DND-41 (cell line): ENCODE results near the gene PRKRIP1.
A peak's percentile ranks its signal among the peaks of the same experiment; 100 is the strongest.

ENCODE experiments used
- ATAC-seq: fragments of 200-7000 bp; cut with Tn5 transposase; 3 replicates; pipeline ENCODE4 v1.9.1; 2021; ENCODE audit warnings: low read depth; ENCODE audit not compliant: insufficient read depth
- DNase-seq: peaks from one replicate; pipeline ENCODE4 v3.0.0-alpha.2; 2020
- H2AFZ ChIP-seq: 2 replicates; pipeline ENCODE4 v1.6.0; 2012; ENCODE audit warnings: low read depth, low read length
- H3K27ac ChIP-seq: 2 replicates; pipeline ENCODE4 v1.5.1; 2012; ENCODE audit warnings: low read length, inconsistent platforms
- H3K27me3 ChIP-seq: fragments of 200-600 bp; sonication (generic); 2 replicates; pipeline ENCODE4 v1.6.0; 2012; ENCODE audit warnings: low read length, mild to moderate bottlenecking, inconsistent platforms; ENCODE audit not compliant: insufficient read depth, poor library complexity
- H3K36me3 ChIP-seq: 2 replicates; pipeline ENCODE4 v1.5.1; 2012; ENCODE audit warnings: low read length, inconsistent platforms; ENCODE audit not compliant: insufficient read depth
- H3K4me1 ChIP-seq: 2 replicates; pipeline ENCODE4 v1.5.1; 2012; ENCODE audit warnings: mild to moderate bottlenecking, low read length; ENCODE audit not compliant: insufficient read depth
- H3K4me2 ChIP-seq: 2 replicates; pipeline ENCODE4 v1.6.0; 2012; ENCODE audit warnings: mild to moderate bottlenecking, moderate library complexity, low read length, inconsistent platforms; ENCODE audit not compliant: insufficient read depth
- H3K4me3 ChIP-seq, 2 experiments: fragments of 200-600 bp in 1 of 2; shearing (Covaris generic) in 1 of 2; 2 replicates each; pipeline ENCODE4 v1.5.1; 2012 to 2016; ENCODE audit warnings: inconsistent platforms in 2 of 2, low read length in 2 of 2, mild to moderate bottlenecking in 2 of 2, low read depth in 1 of 2, moderate library complexity in 1 of 2
- H3K79me2 ChIP-seq: 2 replicates; pipeline ENCODE4 v1.6.0; 2012; ENCODE audit warnings: low read length, inconsistent platforms; ENCODE audit not compliant: insufficient read depth
- H3K9ac ChIP-seq: 2 replicates; pipeline ENCODE4 v1.6.0; 2012; ENCODE audit warnings: low read depth, mild to moderate bottlenecking, inconsistent platforms, low read length, moderate library complexity
- H3K9me3 ChIP-seq: 2 replicates; pipeline ENCODE4 v1.5.1; 2012; ENCODE audit warnings: low read length, moderate library complexity, mild to moderate bottlenecking, inconsistent platforms; ENCODE audit not compliant: insufficient read depth, severe bottlenecking
- H4K20me1 ChIP-seq: 2 replicates; pipeline ENCODE4 v1.6.0; 2012; ENCODE audit warnings: low read length; ENCODE audit not compliant: insufficient read depth
- CTCF ChIP-seq: IDR thresholded peaks from 2 replicates; pipeline ENCODE4 v1.5.1; 2012; ENCODE audit warnings: borderline replicate concordance, low read length, moderate library complexity, mild to moderate bottlenecking; ENCODE audit not compliant: poor library complexity, severe bottlenecking; ENCODE audit errors: extremely low read depth
- EZH2 ChIP-seq: IDR thresholded peaks from 3 replicates; pipeline ENCODE4 v1.6.1; 2012; ENCODE audit warnings: borderline replicate concordance, low read depth, mild to moderate bottlenecking, moderate library complexity, low read length, inconsistent platforms; ENCODE audit not compliant: severe bottlenecking

The PRKRIP1 gene

GRCh38 chr7:102460467-102460866, 64.3 kb downstream of the PRKRIP1 start:
- Histone ChIP-seq H3K9me3 (no peaks in the 10 kb centered on the region), H3K36me3 (peaks cover 41% of the 10 kb centered on the region), H3K79me2 (peaks cover 41% of the 10 kb centered on the region), H3K9ac (no peak overlapping the region), H3K27ac (no peak overlapping the region), H3K4me2 (no peak overlapping the region), H3K27me3 (no peaks in the 10 kb centered on the region), H4K20me1 (no peaks in the 10 kb centered on the region), H3K4me3 (no peak overlapping the region), H2AFZ (no peak overlapping the region), H3K4me1 (peaks cover 13% of the 10 kb centered on the region)
- no peak for TF ChIP-seq CTCF
- no peak for TF ChIP-seq EZH2
- no peak for DNase-seq
- ATAC-seq, result no peak

- peak; percentile 13 for ATAC-seq
- H3K4me3 ChIP-seq, result peak overlapping the region; percentile 84 to 97; a peak in 3 of 4 replicates
- no peak for DNase-seq
Measured at GRCh38 chr7:102463841-102464576, 67.8 kb downstream of the PRKRIP1 start.

GRCh38 chr7:102464577-102465280, 68.6 kb downstream of the PRKRIP1 start, which contains the start of the genes ALKBH4 and LRWD1:
ALKBH4 (minus strand) TSS chr7:102464863; CDS start chr7:102464836, 27 bp downstream.
LRWD1 (plus strand) TSS chr7:102464984; CDS start chr7:102465081, 97 bp downstream.
- DNase-seq, result peak; percentile 92
- TF ChIP-seq EZH2 (no peak), CTCF (peak; percentile 26)
- Histone ChIP-seq H2AFZ (peak within 1 kb of the TSS; percentile 99), H3K4me2 (peak within 1 kb of the TSS; percentile 67), H3K9ac (peak within 1 kb of the TSS; percentile 94), H3K27ac (peak within 1 kb of the TSS; percentile 86), H3K4me3 (peak within 1 kb of the TSS; percentile 84 to 97), H4K20me1 (peaks cover 10% of the 10 kb centered on the region), H3K27me3 (no peaks in the 10 kb centered on the region), H3K79me2 (peaks cover 50% of the 10 kb centered on the region), H3K9me3 (no peaks in the 10 kb centered on the region), H3K4me1 (peaks cover 28% of the 10 kb centered on the region), H3K36me3 (peaks cover 22% of the 10 kb centered on the region)
- ATAC-seq, result peak; percentile 89

More at GRCh38 chr7:102463841-102464576, 67.8 kb downstream of the PRKRIP1 start:
- H3K9ac ChIP-seq, result peak overlapping the region; percentile 94
- TF ChIP-seq CTCF, result no peak
- TF ChIP-seq EZH2, result no peak
- H3K4me2 ChIP-seq, result peak overlapping the region; percentile 67
- peaks cover 22% of the 10 kb centered on the region for H3K36me3 ChIP-seq
- H4K20me1 ChIP-seq, result peaks cover 10% of the 10 kb centered on the region
- H3K9me3 ChIP-seq, result no peaks in the 10 kb centered on the region
- peak overlapping the region; percentile 99 for H2AFZ ChIP-seq
- no peaks in the 10 kb centered on the region for H3K27me3 ChIP-seq
- H3K27ac ChIP-seq, result peak overlapping the region; percentile 86
- H3K4me1 ChIP-seq, result peaks cover 28% of the 10 kb centered on the region
- peaks cover 50% of the 10 kb centered on the region for H3K79me2 ChIP-seq
